22Rv1 (cell line): Measurements from ENCODE around the gene SORCS2.

Source experiments
- H3K27ac ChIP-seq: fragments of 450-650 bp; 2 replicates; pipeline ENCODE4 v1.5.1; 2017
- ZFX ChIP-seq: fragments of 450-650 bp; IDR thresholded peaks from 2 replicates; pipeline ENCODE4 v1.6.1; 2017; ENCODE audit warnings: antibody characterized with exemption, borderline replicate concordance
- TF ChIP-seq, protein P1 (sequence below): fragments of 450-650 bp; IDR thresholded peaks from 2 replicates; pipeline ENCODE4 v1.5.1; 2017; ENCODE audit warnings: mild to moderate bottlenecking

Gene SORCS2

DNA sequence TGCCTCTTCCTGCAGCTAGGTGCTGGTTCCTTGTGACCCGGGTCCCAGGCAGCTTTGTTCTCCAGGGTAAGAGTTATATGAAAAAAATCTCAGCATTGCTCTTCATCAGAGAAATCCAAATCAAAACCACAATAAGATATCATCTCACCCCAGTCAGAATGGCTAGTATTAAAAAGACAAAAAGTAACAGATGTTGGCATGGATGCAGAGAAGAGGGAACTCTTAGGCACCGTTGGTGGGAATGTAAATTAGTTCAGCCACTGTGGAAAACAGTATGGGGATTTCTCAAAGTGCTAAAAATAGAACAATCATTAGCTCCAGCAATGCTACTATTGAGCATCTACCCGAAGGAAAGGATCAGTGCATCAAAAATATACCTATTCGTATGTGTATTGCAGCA, 61.5 kb downstream of the SORCS2 start:
- no peak overlapping the region for H3K27ac ChIP-seq
- TF ChIP-seq, protein P1, sequence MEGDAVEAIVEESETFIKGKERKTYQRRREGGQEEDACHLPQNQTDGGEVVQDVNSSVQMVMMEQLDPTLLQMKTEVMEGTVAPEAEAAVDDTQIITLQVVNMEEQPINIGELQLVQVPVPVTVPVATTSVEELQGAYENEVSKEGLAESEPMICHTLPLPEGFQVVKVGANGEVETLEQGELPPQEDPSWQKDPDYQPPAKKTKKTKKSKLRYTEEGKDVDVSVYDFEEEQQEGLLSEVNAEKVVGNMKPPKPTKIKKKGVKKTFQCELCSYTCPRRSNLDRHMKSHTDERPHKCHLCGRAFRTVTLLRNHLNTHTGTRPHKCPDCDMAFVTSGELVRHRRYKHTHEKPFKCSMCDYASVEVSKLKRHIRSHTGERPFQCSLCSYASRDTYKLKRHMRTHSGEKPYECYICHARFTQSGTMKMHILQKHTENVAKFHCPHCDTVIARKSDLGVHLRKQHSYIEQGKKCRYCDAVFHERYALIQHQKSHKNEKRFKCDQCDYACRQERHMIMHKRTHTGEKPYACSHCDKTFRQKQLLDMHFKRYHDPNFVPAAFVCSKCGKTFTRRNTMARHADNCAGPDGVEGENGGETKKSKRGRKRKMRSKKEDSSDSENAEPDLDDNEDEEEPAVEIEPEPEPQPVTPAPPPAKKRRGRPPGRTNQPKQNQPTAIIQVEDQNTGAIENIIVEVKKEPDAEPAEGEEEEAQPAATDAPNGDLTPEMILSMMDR = no peak
- no peak for TF ChIP-seq ZFX

DNA sequence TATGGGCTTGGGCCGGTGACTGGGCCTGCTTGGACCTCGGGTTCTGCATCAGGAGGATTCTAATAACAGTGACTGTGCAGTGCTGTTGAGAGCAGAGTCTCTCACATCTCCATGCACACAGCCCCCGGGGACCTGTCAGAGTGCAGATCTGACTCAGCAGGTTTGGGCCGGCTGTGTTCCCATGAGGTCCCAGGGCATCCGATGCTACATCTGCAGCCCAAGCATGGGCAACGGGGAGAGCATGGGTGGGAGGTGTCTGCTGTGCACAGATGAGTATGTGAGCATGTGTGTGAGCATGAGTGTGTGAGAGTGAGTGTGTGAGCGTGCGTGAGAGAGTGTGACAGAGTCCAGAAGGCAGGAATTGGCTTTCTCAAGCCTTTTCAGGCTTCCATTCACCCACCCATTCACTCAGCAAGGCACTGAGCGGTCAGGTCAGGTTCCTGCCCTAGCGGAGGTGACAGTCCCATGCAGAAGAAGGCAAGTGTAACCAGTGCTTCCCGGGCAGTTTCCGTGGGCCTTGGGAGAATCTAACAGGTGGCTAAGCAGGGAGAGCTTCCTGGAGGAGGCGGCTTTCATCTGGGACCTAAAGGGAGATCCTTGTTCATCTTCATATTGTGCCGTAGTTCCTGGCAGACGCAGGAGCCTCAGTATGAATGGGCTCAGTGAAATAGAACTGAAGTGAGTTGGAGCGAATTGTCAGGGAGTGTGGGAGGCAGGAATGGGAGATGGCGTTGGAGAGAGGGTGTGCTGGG, 62.6 kb downstream of the SORCS2 start:
- TF ChIP-seq, protein P1 = no peak
- TF ChIP-seq ZFX = no peak

DNA sequence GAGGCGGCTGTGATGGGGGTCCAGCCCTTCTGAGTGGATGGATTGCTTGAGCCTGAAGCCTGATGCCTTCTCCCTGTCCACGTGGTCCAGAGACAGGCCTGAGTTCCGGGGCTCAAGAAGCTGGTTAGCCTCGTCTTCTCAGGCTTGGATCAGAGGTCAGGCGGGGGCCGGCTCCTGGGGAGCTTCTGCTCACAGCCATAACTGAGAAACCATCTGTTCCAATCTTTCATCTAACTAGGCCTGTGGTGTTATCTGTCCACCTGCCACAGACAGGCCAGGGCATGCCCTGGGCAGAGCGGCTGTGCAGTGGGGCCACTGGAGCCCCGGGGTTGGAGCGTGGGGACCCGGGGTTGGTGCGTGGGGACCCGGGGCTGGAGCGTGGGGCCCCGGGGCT, 63.1 kb downstream of the SORCS2 start:
- TF ChIP-seq, protein P1 = no peak
- TF ChIP-seq ZFX = no peak
- no peak overlapping the region for H3K27ac ChIP-seq

More for the DNA sequence above, 62.6 kb downstream of the SORCS2 start:
- H3K27ac ChIP-seq = no peak overlapping the region

DNA sequence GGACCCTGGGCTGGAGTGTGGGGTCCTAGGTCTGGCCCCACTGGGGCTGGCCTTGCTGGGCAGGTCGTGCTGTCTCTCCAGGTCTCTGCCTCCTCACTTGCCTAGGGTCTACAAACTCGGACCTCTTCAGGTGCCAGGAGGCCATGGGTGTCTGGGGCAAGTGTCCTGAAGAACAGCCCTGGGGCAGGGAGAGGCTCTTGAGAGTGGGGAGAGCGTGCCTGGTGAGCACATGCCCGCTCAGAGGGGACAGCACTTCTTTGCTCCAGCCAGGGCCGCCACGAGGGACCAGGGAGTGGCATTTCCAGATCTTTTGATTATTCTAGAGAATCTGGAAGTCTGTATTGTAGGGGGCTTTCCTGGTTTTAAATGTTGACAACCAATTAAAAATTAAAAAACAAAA, 63.7 kb downstream of the SORCS2 start:
- TF ChIP-seq, protein P1 = no peak
- TF ChIP-seq ZFX = no peak
- H3K27ac ChIP-seq = no peak overlapping the region

DNA sequence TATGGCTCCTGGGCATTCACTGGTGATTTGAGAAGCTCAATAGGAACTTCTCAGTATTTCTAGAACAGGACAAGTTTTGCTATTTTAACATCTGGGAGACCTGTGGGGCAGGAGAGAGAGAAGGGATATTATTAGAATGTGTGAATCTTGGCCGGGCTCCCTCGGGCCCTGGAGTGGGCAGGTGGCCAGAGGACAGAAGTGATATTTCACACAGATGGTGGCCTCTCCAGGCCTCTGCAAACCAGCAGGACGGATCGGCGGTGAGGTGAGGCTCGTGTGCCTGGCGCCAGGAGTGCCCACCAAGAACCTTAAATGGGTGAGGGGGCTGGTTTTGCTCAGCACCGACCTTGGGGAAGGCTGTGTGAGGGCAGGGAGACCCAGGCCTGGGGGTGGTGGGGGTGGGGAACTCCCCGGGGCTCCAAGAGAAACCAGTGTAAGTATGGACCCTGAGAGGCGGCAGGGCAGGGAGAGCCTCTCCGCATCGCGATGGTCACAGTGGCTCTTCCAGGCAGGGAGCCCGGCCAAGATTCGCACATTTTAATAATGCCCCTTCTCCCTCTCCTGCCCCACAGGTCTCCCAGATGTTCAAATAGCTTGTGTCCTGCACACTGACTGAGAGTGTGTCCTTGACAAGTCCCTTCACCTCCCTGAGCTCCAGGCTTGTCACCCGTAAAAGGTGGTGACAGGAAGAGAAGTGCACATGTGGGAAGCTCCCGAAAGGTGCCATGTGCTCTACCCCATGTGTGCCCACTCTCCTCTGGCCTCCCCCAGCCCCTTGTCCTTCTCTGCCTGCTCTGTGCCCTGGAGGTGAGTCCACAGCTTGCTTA, 64.9 kb downstream of the SORCS2 start:
- H3K27ac ChIP-seq = no peak overlapping the region
- TF ChIP-seq ZFX = no peak
- TF ChIP-seq, protein P1 = no peak

DNA sequence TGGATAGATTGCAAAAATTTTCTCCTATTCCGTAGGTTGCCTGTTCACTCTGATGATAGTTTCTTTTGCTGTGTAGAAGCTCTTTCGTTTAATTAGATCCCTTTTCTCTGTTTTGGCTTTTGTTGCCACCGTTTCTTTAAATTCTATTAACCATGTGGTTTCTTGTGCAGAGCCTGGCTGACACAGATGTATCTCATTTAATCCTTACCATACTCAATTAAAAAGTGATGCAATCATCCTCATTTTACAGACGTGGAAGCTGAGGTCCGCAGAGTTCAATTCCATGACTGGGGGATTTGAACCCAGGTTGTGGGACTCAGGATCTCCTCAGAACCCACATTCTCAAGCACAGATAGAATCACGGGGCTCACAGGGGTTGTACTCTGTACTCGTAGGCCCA, 66.7 kb downstream of the SORCS2 start:
- TF ChIP-seq, protein P1 = no peak
- no peak for TF ChIP-seq ZFX
- H3K27ac ChIP-seq = no peak overlapping the region

DNA sequence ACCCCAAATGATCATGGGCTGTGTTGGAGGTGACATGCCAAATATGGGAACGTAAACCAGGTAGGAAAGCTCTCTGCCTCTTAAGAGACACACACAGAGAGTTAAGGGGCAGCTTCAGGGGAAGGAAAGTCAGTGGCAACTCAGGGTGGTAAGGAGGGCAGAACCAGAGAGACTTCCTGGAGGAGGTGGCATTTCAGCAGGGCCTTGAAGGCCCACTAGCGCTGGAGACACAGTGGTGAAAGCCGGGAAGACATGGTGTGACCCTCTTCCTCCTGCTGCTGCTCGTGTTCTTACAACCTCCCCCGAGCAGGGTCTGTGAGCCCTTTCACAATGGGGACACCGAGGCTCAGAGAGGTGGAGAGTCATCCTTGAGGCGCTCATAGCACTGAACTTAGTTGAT, 68.2 kb downstream of the SORCS2 start:
- H3K27ac ChIP-seq = no peak overlapping the region
- TF ChIP-seq ZFX = no peak
- TF ChIP-seq, protein P1 = no peak
